Measurements from ENCODE around the gene AKT3. TPM values are rescaled to one million over a fixed set of nuclear protein-coding genes. Genes with fewer than 3 reads are reported as not detected.
A peak's percentile ranks its signal among the peaks of the same experiment; 100 is the strongest.

Gene AKT3
- total and polyA plus RNA-seq, 7 donors, result 2.1 to 105 (median 66.4) TPM

GRCh38 chr1:243473227-243474135 lies 376.6 kb downstream of the AKT3 start:
- intact Hi-C loops (cut with DNase I), result loop anchor here (10.0 kb wide), 1 partner anchor 129 kb away; no protein-coding TSS in a partner anchor
- H3K27me3 ChIP-seq, result no peaks in the 10 kb centered on the region
- TF ChIP-seq POLR2A (IDR thresholded peaks at IDR 0.05) (no peak), CTCF (IDR thresholded peaks at IDR 0.05) (no peak), POLR2AphosphoS5 (IDR thresholded peaks at IDR 0.05) (no peak)
- no peaks in the 10 kb centered on the region for H3K9me3 ChIP-seq
- H3K4me3 ChIP-seq, result peak overlapping the region; percentile 13 to 49 (median 38)
- H3K27ac ChIP-seq, result peak overlapping the region; percentile 17 to 62 (median 46)
- H3K4me1 ChIP-seq, result peaks cover 0 to 26% (median 21%) of the 10 kb centered on the region in 4 donors
- 28 to 72% methylated on average over 12 of the region's 12 CpGs for WGBS, 2 donors
- no peak for DNase-seq
- H3K36me3 ChIP-seq, result no peaks in the 10 kb centered on the region

DNA sequence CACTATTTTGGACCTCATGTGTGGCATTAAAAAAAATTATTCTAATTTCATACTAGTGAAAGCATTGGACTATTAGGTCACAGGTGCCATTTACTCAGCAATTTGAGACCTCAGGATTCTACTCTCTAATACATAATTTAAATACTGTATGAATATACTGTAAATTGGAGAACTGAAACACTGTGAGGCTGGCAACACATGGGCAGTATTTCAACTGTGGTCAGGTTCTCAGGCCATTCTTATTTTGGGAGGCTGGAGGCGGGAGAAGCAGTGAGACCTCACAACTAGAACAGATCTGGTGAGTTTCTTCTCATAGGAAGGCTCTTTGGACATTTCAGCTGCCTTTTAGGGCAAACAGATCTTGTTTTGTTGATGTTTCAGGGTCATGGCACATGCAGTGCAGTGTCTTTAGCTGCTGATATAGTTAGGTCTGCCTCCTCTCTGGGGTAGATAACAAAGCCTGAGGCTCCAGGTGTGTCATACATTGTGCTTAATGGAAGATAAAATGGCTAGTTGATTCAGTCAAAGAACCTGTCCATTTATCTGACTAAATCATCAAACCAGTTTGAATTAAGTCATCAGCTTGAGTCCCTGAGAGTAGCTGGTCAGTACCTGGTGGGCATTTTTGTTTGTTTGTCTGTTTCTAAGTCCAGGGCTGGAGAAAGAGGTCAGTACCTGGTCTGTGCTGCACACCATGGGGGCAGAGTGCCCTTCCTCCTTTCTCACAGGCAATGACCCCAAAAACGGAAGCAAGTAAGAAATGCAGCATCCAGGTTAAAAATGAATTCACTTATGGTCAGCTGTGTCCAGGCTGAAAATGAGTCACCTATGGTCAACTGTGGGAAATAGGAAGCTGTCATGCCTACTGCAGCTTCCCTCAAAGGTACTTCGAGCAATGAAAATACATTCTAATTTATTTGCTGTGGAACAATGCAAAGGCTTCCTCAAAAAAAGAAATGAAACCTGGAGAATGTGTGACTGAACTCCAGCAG lies 378.0 kb downstream of the AKT3 start:
- H3K36me3 ChIP-seq, result no peaks in the 10 kb centered on the region
- H3K27ac ChIP-seq, result no peak overlapping the region
- TF ChIP-seq POLR2AphosphoS5 (IDR thresholded peaks at IDR 0.05) (no peak), EP300 (IDR thresholded peaks at IDR 0.05) (no peak), CTCF (IDR thresholded peaks at IDR 0.05) (no peak), POLR2A (IDR thresholded peaks at IDR 0.05) (no peak)
- 70 to 90% methylated on average over 3 of the region's 3 CpGs for WGBS, 2 donors
- H3K9me3 ChIP-seq, result no peaks in the 10 kb centered on the region
- intact Hi-C loops (cut with DNase I), result loop anchor here (10.0 kb wide), 1 partner anchor 127 kb away; no protein-coding TSS in a partner anchor
- no peaks in the 10 kb centered on the region for H3K27me3 ChIP-seq
- no peak for DNase-seq
- no peak overlapping the region for H3K4me3 ChIP-seq
- H3K4me1 ChIP-seq, result peaks cover 0 to 26% (median 21%) of the 10 kb centered on the region in 4 donors

- no peak for DNase-seq
- TF ChIP-seq EP300 (IDR thresholded peaks at IDR 0.05) (no peak), POLR2A (IDR thresholded peaks at IDR 0.05) (no peak), POLR2AphosphoS5 (IDR thresholded peaks at IDR 0.05) (no peak), CTCF (IDR thresholded peaks at IDR 0.05) (no peak)
- H3K27ac ChIP-seq, result no peak overlapping the region
- no peaks in the 10 kb centered on the region for H3K9me3 ChIP-seq
- H3K4me3 ChIP-seq, result no peak overlapping the region
- peaks cover 0 to 26% (median 21%) of the 10 kb centered on the region in 4 donors for H3K4me1 ChIP-seq
- WGBS, 2 donors, result 91% methylated on average over 17 of the region's 17 CpGs
- no peaks in the 10 kb centered on the region for H3K36me3 ChIP-seq
- no peaks in the 10 kb centered on the region for H3K27me3 ChIP-seq
- intact Hi-C loops (cut with DNase I), result loop anchor here (10.0 kb wide), 1 partner anchor 126 kb away; no protein-coding TSS in a partner anchor
Observed at GRCh38 chr1:243471026-243471685, 378.9 kb downstream of the AKT3 start.

DNA sequence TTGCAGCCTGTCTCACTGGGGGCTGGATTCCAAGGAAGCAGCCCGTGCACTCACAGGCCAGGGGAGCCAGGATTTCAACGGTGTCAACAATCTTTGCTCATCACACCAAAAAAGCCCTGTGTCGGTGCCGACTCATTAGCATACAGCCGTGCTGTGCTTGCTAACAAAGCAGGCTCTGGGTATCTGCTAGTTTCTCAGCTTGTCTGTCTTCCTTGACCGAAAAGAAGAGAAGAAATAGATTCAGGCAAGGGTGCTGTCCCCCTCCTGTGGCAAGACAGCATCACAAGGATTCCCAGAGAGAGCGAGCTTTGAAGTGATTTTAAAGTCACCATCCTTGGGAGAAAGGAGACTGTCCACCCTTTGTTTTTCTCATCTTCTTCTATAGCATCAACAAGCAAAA lies 379.5 kb downstream of the AKT3 start:
- TF ChIP-seq CTCF (IDR thresholded peaks at IDR 0.05) (no peak), POLR2A (IDR thresholded peaks at IDR 0.05) (no peak), EP300 (IDR thresholded peaks at IDR 0.05) (no peak), POLR2AphosphoS5 (IDR thresholded peaks at IDR 0.05) (no peak)
- no peaks in the 10 kb centered on the region for H3K9me3 ChIP-seq
- peaks cover 0 to 26% (median 21%) of the 10 kb centered on the region in 4 donors for H3K4me1 ChIP-seq
- intact Hi-C loops (cut with DNase I), result loop anchor here (10.0 kb wide), 1 partner anchor 126 kb away; no protein-coding TSS in a partner anchor
- WGBS, 2 donors, result 90 to 94% methylated on average over 7 of the region's 7 CpGs
- no peaks in the 10 kb centered on the region for H3K36me3 ChIP-seq
- H3K27me3 ChIP-seq, result no peaks in the 10 kb centered on the region
- no peak for DNase-seq
- H3K27ac ChIP-seq, result no peak overlapping the region
- H3K4me3 ChIP-seq, result no peak overlapping the region

All from sigmoid colon (tissue), 7 donors.